Nephron progenitor cell (in vitro differentiated cells): ENCODE results near the gene GINS2.

Source experiments
- DNase-seq: peaks from one replicate; pipeline ENCODE4 v3.0.0; 2021
- H3K27ac Mint-ChIP-seq: 2 replicates; pipeline ENCODE4 v1.8.0; 2021; ENCODE audit warnings: mild to moderate bottlenecking, moderate library complexity, mixed read lengths
- H3K27me3 Mint-ChIP-seq: 2 replicates; pipeline ENCODE4 v1.8.0; 2021; ENCODE audit warnings: mild to moderate bottlenecking, low read depth, mixed read lengths; ENCODE audit not compliant: poor library complexity
- H3K36me3 Mint-ChIP-seq: 2 replicates; pipeline ENCODE4 v1.8.0; 2021; ENCODE audit warnings: low read depth, mixed read lengths
- H3K4me1 Mint-ChIP-seq: 2 replicates; pipeline ENCODE4 v1.8.0; 2021; ENCODE audit warnings: mixed read lengths
- H3K4me3 Mint-ChIP-seq: 2 replicates; pipeline ENCODE4 v1.8.0; 2021; ENCODE audit warnings: mild to moderate bottlenecking, moderate library complexity, mixed read lengths
- H3K9me3 Mint-ChIP-seq: 2 replicates; pipeline ENCODE4 v1.8.0; 2021; ENCODE audit warnings: mild to moderate bottlenecking, moderate library complexity, mixed read lengths
- TF ChIP-seq, protein P1 (sequence below): fragments of 200-600 bp; sonication (generic); IDR thresholded peaks from 2 replicates; pipeline ENCODE4 v1.5.0; 2021; ENCODE audit warnings: antibody characterized with exemption

GINS2 gene

DNA sequence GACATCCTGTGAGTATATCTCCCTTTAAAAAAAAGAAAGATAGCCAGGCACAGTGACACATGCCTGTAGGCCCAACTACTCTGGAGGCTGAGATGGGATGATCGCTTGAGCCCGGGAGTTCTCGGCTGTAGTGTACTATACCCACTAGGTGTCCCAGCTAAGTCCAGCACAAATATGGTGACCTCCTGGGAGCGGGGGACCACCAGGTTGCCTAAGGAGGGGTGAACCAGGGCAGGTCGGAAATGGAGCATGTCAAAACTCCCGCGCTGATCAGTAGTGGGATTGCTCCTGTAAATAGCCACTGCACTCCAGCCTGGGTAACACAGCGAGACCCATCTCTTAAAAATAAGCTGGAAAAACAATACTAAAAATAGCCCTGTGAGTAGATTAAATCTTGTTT lies 29.4 kb downstream of the GINS2 start:
- Mint-ChIP-seq H3K36me3 (peaks cover 44% of the 10 kb centered on the region), H3K4me1 (peaks cover 24% of the 10 kb centered on the region), H3K27ac (no peak overlapping the region), H3K27me3 (no peaks in the 10 kb centered on the region), H3K4me3 (no peak overlapping the region), H3K9me3 (no peaks in the 10 kb centered on the region)
- no peak for DNase-seq
- TF ChIP-seq, protein P1, sequence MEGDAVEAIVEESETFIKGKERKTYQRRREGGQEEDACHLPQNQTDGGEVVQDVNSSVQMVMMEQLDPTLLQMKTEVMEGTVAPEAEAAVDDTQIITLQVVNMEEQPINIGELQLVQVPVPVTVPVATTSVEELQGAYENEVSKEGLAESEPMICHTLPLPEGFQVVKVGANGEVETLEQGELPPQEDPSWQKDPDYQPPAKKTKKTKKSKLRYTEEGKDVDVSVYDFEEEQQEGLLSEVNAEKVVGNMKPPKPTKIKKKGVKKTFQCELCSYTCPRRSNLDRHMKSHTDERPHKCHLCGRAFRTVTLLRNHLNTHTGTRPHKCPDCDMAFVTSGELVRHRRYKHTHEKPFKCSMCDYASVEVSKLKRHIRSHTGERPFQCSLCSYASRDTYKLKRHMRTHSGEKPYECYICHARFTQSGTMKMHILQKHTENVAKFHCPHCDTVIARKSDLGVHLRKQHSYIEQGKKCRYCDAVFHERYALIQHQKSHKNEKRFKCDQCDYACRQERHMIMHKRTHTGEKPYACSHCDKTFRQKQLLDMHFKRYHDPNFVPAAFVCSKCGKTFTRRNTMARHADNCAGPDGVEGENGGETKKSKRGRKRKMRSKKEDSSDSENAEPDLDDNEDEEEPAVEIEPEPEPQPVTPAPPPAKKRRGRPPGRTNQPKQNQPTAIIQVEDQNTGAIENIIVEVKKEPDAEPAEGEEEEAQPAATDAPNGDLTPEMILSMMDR: no peak

DNA sequence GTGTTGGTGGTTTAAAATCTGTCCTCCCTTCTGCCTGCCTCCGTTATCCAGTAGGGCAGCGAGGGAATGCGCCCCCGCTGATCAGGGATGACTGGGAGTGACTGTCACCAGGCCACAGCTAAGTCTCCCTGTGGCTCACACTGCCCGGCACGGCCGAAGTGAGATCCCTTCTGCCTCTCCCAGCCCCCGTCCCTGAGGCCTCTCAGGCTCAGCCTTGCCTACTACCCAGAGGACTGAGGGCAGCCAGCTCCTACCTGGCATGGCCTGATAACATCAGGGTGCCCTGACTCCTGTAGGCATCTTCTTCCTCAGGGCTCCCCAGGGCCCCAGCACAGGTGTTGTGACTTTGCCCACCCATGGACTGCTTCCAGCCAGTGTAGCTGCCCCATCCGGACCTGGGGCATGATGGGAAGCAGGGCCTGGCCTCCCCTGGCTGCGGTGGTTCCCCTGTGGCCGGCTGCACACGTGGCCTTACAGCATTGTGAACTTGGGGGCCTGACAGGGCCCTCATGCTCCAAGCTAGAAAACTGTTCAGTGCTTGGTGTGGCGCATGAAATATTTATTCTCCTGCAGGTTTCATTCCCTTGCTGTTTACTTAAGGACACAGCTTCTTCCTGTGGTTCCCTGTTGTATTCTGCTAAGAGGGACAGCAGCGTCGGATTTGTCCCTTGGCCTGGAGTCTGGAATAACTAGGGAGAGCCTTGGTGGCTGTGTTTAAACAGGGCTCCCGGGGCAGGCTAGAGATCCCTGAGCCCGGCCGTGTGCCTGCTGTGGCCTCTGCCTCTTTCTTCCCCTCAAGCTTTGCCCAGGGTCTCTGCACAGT lies 30.0 kb downstream of the GINS2 start:
- H3K4me3 Mint-ChIP-seq: no peak overlapping the region
- no peaks in the 10 kb centered on the region for H3K9me3 Mint-ChIP-seq
- H3K4me1 Mint-ChIP-seq: peaks cover 24% of the 10 kb centered on the region
- no peaks in the 10 kb centered on the region for H3K27me3 Mint-ChIP-seq
- no peak for DNase-seq
- H3K27ac Mint-ChIP-seq: no peak overlapping the region
- TF ChIP-seq, protein P1: no peak
- H3K36me3 Mint-ChIP-seq: peaks cover 41% of the 10 kb centered on the region

DNA sequence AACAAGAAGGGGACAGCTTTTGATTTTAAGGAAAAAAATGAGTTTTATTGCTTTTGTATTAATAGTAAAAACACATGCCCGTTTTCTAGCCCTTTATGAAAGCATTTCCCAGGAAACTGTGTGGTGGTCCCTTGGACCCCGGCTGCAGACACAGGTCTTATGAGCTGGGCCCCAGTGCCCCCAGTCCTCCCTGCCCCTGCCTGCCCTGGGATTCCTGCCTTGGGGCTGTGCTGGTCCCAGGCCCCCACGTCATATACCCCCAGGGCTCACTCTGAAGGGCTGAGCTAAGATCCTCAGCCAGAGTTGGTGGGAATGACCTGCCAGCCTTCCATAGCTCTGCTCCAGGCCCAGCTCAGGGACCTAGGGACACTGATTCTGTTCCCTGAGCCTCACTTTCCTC lies 30.8 kb downstream of the GINS2 start:
- H3K36me3 Mint-ChIP-seq: peaks cover 34% of the 10 kb centered on the region
- H3K4me1 Mint-ChIP-seq: peaks cover 22% of the 10 kb centered on the region
- H3K4me3 Mint-ChIP-seq: no peak overlapping the region
- no peaks in the 10 kb centered on the region for H3K9me3 Mint-ChIP-seq
- H3K27ac Mint-ChIP-seq: no peak overlapping the region
- TF ChIP-seq, protein P1: no peak
- no peak for DNase-seq
- no peaks in the 10 kb centered on the region for H3K27me3 Mint-ChIP-seq

DNA sequence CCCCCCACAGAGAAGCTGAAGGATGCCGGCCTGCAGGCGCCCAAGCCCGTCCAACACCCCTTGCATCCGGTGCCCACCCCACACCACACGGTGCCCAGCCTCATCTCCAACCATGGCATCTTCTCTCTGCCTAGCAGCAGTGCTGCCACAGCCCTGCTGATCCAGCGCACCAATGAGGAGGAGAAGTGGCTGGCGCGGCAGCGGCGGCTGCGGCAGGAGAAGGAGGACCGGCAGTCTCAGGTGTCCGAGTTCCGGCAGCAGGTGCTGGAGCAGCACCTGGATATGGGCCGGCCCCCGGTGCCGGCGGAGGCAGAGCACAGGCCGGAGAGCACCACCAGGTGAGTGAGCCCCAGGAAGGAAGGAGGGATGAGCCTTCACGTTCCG lies 31.5 kb downstream of the GINS2 start:
- peaks cover 26% of the 10 kb centered on the region for H3K36me3 Mint-ChIP-seq
- no peak overlapping the region for H3K4me3 Mint-ChIP-seq
- H3K27ac Mint-ChIP-seq: no peak overlapping the region
- no peaks in the 10 kb centered on the region for H3K27me3 Mint-ChIP-seq
- no peaks in the 10 kb centered on the region for H3K9me3 Mint-ChIP-seq
- no peak for DNase-seq
- TF ChIP-seq, protein P1: no peak
- H3K4me1 Mint-ChIP-seq: peaks cover 20% of the 10 kb centered on the region

DNA sequence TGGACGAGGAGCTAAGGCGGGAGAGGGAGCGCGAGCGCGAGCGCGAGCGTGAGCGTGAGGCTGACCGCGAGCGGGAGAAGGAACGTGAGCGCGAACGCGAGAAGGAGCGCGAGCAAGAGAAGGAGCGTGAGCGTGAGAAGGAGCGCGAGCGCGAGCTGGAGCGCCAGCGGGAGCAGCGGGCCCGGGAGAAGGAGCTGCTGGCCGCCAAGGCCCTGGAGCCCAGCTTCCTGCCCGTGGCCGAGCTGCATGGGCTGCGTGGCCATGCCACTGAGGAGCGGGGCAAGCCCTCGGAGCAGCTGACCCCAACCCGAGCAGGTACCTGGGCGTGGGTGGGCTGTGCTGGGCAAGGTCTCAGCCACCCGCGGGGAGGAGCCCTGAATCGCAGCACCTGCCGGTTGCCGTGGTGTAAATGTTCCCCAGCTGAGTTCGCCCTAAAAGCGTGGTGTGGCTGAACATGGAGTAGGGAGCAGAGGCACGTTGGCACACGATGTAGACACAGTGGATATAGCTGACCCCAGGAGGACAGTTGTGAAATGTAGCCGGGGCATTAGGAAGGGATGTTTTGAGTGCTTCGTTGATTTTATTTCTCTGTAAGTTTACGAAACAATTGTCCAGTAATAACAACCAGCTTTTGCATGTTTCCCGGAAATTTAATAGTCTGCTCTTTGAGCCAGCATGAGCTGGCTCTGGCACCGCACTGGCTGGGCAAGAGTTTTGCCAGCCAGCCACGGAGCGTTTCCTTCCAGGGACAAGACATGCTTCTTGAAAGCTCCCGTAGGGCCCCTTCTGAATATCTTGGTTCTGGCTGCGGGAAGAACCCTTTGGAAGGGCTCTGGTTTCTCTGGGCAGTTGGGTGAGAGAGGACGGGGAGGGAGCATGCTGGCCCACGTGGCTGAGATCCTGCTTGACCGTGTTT lies 32.1 kb downstream of the GINS2 start:
- Mint-ChIP-seq H3K36me3 (peaks cover 20% of the 10 kb centered on the region), H3K9me3 (no peaks in the 10 kb centered on the region), H3K4me1 (peaks cover 19% of the 10 kb centered on the region), H3K27ac (no peak overlapping the region), H3K27me3 (no peaks in the 10 kb centered on the region), H3K4me3 (no peak overlapping the region)
- DNase-seq: no peak
- TF ChIP-seq, protein P1: no peak
